Fibroblast of peridontal ligament (primary cell): Measurements from ENCODE around the gene BOC.

ENCODE experiments used
- DNase-seq: peaks from one replicate; pipeline ENCODE4 v3.0.0-alpha.2; 2010; ENCODE audit errors: extremely low read depth

Gene BOC

DNA sequence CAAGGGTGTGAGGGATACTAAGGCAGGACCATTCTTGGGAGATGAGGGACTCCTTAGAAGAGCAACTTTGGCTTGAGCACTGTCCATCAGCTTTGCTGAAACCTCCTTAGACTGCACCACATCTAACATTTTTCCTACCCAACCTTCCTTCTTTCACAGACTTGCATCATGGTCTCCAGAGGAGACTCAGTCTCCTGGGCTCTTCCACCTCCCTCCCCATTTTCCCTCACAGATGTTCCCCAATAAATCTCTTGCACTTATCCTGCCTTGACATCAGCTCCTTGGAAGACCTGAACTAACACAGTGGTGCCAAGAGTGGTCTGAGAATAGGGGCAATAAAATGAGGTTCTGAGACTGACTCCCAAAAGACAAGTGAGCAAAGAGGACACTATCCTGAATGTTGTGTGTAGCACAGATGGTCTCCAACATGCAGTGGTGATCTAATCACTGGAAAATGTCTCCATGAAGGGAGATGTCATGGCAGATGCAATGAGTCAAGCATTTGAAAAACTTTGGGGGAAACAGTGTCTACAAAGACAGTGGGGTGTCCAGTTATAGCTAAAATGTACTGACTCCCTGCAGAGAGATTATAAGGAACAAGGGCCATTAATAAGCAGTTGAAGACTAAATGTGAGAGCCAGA is 26.0 kb upstream of the BOC start:
- no peak for DNase-seq

DNA sequence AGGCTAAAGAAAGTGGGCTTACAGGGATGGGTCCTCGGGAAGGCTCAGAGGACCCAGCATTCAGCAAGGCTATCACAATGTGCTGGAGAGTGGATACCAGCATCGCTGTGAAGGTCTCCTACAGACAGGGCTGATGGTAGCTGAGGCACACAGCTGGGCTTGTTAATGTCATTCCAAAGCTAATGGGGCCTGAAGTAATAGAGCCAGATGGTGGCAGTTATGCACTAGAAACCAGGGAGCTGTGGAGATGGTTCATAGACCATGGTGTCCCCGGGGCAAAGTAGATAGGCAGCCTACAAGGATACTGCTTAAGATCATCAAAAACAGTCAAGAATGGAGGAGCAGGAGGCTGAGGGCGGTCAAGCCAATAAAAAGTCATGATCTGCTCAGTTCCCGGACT is 24.8 kb upstream of the BOC start:
- no peak for DNase-seq

DNA sequence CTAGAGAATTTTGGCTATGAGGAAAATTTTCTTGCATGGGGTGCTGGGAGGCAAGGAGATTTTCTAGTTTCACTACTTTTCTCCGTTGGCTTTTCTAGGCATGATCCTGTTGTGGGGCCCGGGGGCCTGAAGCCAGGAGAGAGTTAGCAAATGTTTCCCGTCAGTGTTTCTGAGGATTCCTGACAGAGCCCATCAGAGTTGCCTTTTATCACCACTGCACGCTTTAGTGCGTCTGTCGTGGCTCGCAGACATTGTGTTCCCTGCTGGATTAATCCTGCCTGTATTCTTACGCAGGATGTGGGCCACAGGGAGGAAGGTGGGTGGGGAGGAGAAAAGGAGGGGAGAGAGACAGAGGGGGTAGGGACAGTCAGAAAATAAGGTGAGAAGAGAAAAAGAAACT is 18.1 kb upstream of the BOC start:
- DNase-seq = no peak

DNA sequence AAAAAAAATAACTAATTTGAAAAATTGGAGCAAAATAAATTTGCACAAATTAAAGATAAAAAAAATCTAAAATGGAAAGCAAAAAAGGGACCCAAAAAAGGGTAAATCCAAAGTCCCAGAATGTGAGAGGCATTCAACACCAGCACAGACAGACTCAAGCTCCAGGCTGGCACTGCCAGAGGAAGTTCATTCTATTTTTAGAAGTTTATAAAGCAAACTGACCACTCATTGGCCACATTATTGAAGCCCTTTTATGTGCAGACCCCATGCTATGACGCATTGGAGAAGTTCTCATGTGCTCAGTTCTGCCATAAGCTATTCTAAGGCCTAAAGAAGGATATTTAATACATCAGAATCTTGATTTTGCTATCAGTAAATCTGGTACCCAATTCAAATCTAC is 17.6 kb upstream of the BOC start:
- DNase-seq = no peak

DNA sequence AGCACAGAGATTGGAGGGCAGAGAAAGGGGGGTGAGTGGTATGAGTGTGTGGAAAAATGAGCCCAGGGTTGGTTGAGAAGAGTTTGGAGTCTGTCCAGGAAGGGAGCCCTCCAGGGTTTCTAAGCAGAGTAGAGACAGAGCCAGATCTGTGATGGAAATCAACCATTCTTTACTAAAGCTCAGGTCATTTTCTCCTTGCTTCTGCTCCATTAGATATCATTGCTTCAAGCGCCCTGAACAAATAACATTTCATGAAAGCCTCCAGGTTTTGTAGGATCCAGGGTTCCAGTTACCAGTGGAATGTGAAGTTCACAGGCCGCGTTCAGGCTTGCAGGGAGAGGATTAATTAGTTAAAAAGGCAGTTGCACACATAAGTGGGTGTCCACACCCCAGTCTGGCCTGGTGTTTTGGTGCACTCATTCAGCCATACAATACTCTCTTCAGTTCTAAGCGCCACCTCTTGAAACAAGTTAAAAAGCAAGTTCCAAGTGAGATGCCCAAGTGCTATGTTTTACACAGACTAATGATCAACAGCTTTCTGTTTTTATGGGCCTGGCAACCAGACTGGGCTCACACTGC is 16.4 kb upstream of the BOC start:
- no peak for DNase-seq

DNA sequence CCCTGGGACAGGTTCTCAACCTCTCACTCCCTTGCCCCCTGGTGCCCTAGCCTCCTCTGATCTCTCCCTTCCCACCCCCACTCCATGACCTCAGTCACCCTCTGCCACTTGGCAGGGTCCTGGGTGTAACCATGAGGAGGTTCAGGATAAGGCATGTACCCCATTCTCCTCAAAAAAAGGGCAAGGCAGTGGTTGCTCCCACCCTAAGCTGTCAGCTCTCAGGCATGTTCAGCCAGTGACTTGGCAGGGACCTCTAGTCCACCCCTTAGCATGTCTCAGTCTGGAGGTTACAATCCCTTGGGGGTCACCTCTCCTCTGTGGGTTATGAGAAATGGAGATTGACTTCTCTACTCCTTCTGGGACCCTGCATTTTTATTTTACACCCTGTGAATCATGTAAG is 11.0 kb upstream of the BOC start:
- DNase-seq = no peak

DNA sequence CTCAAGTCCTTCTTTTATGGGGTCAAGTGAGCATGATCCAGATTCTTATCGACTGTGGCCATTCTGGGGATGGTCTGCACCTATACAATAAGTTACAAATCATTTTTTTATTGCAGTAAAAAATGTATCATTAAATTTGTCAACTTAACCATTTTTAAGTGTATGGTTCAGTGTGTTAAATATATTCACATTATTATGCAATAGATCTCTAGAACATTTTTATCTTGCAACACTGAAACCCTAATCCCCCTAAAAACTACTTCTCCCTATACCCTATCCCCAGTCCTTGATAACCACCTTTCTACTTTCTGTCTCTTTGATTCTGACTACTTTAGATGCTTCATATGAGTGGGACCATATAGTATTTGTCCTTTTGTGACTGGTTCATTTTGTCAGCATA is 10.4 kb upstream of the BOC start:
- no peak for DNase-seq

DNA sequence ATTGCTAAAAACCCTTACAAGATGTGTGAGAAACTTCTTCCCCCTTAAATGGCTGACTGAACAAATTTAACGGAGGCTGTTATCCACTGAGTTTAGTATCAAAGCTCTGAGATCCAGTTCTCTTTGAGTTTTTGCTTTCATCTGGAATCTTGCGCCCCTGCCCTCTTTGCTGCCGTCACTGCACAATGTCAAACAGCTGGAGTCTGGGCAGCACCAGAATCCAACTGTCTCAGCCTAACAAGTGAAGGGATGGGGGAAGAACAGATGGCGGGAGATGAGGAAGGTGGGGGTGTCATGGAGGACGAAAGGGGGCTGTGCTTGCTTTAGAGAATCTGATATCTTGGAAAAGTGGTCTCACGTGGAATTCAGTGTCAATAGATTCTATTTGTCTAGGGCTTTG is 7.0 kb upstream of the BOC start:
- DNase-seq = no peak

DNA sequence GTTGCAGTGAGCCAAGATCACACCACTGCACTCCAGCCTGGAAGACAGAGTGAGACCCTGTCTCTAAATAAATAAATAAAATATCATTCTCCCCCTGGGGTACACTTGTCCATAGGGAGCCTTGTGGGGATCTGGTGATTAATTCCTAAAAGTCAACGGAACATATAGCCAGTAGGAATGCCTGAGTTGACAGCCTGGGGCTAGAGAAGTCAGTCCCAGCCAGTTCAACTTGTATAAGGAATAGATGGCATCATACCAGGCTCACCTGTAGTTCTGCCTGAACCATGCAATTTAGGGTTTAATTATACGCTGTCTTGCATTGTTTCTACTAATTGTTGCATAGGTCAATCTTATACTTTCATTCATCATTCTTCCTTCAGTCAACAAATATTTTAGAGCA is 5.9 kb upstream of the BOC start:
- DNase-seq = no peak

DNA sequence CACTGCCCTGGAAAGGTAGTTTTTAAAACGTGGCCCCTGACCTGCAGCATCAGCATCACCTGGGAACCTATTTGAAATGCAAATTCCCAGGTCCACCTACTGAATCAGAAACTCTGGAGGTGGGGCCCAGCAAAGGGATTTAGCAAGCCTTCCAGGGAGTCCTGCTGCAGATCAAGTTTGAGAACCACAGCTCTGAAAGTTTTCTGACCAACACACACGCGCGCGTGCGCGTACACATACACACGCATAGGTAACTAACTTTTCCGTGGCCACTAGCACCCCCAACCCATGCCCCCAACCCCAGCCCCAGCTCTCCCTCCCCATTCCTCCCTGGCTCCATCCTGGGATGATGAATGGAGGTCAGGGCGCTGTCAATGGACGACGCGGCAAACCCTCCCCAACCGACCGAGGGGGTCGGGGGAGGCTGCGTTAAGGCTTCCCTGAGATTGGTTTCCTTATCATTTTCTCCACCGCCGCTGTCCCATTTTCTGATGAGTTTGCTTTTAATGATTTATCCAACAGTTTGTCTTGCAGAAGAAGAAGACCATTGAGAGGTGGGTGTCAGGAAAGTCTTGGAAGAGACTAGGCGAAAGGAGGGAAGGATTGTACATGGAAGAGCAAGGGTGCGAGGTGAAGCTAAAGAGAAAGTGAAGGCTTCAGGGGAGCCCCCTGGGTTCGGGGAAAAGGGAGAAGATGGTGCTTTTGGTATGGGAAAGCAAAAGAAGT is 590 bp upstream of the BOC start:
- peak; percentile 30 for DNase-seq

DNA sequence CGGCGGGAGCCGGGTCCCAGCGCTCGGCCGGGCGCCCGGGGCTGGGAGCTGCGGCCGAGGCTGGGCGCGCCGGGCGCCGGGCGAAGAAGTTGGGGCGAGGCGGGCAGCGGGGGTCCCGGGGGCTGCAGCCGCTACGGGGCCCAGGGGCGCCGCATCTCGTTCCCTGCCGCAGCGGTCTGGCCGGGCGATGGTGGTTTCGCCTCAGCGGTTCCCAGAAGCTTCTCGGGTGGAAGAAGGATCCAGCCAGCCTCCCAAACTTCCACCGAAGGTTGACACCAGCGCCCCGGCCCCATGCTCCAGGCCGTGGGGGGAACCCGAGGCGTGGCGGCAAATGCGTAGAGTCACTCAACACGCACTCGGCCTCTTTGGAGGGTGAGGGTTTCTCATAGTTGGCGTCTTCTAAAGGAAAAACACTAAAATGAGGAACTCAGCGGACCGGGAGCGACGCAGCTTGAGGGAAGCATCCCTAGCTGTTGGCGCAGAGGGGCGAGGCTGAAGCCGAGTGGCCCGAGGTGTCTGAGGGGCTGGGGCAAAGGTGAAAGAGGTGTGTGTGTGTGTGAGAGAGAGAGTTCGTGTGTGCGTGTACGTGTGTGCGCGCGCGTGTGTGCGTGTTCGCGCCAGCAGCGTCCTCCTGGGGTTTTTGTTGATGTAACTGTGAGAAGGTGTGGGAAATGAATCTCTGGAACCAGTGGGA is 940 bp downstream of the BOC start:
- DNase-seq = peak; percentile 42

DNA sequence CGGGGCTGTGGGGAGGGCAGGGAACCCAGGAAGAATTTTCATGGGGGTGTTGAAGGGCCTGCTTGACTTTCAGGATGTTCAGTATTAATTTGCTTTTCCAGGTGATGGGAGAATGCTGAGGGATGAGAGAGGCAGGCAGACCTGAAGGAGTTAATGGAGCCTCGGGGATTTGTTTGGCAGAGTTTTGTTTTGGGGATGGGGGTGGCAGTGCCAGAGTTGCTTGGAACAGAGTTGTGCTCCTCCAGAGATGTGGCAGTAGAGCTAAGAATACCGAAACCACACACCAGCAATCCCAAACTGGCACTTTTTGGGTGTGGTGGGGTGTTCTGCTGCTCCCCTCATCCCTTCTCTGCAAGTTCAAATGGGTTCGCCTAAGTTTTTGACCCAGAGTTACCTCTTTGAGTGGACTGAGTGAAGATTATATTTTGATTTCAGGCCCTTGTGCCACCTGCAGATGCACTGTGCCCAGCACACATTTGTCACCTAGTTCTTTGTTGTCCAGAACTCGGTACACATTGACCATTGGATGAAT is 1.6 kb downstream of the BOC start:
- no peak for DNase-seq

DNA sequence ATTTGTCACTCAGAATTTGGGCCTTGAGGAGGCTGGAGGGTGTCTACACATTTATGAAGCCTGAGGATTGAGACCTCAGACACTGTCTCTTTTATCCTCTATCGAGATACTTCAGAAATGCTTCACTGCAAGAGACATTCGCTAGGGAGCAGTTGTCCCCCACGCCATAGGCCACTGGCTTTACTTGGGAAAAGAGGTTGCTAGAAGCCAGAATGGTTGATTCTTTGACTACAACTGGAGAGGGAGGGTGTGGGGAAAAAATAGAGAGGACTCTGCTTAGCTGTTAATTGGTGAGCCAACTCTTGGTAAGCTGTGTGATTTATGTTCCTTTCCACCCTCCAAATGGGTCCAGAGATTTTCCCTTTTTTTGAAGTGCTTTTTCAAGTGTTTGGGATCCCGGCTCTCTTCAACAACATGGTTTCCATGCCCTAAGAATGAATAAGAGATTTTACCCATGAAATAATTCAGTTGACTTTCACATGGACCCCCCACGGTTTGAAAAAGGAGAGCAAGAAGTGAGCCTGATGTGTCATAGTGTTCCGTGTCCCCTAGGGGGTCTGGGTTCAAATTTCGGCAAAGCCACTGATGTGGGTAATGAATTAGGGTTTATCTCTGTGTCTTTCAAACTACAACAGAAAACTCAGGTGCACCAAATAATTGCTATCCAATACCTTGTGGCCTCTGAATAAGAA is 2.7 kb downstream of the BOC start:
- no peak for DNase-seq

DNA sequence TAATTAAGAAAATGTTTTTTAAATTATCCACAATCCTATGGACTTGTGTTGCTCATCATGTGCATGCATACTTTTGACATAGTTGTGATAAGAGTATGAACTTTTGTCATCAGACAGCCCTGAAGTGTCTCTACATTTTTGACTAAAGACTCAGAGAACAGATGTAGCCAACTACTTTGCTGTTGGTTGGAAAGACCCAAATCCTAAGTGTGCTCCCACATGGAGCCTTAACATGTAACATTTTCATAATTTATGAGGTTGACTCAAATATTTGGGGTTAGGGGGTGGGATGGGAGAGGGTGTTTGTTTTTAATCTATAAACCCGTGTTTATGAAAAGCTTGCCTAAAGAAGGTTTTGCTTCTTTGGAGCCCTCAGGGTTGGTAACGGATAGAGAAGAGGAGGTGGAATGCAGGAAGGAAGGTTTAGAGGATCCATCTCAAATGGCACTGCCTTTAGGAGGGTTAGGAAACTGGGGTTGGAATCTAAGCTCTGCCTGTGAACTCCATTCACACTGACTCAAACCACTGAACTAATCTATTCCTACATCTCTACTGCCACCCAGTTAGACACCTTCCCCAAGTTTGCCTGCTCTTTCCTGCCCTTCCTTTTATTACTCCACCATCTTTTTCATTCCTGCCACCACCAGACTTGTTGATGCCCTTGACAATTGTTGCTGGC is 3.7 kb downstream of the BOC start:
- DNase-seq = peak; percentile 36

DNA sequence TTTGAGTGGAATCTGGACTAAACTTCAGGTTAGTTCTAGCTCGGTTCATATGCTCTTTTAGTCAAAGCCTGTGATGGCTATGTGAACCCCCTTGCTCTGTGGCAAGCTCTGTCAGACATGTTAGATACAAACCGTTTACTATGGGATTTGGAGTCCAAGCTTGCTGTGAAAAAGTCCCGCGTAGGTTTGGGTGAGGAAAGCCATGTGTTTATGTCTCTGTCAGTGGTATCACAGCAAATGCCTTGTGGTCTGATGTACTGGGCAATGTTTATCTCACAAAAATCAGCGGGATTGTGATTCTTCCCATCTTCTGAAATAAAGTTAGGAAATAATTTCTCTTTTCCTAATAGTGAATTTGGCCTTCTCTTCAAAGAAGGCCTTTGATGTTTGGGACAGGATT is 5.0 kb downstream of the BOC start:
- DNase-seq = no peak

DNA sequence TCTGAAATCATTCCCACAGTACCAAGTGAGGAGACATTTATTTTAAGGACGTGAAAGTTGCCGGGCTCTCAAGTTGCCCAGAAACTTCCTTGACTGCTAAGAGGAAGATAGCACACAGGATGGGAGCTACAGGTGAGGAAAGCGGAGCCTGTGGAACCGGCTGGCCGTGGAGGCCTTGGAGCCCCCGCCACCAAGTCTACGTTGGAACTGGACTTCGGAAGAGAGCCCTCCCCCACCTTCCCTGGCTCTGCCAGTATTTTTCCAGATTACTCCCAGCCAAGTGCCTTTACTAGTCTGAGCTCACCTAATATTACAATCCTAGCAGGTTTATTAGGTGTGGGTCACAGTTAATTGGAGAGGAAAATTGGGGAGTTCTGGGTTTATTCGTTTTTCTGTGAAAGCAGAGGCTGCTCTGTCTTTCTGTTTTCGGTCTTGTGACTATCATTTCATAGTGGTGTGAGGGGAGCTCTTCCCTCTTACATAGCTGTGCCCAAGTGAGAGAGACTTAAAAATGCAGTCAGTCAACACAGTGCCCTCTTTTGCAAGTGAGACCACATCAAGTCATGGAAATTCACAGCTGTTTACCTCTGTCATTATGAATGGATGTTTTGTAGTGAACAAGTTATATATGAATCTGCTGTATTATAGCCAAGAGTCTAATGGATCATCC is 6.8 kb downstream of the BOC start:
- DNase-seq = no peak

DNA sequence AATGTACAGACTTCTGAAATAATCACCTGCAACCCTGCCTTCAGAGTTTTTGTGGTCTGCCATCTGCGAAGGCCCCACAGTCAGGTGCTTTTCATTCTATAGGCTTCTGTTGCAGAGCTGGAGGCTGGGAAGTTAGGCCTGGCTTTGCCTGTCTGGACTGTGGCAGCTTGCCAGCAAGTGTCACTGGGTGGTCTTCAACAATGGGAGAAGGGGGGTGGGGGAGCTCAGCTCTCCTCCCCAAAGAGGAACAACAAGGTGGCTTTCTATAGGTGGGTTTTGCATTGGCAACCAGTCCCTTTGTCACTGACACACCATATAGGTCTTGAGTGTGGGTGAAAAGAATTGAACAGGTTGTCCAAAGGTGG is 7.3 kb downstream of the BOC start:
- DNase-seq = no peak

DNA sequence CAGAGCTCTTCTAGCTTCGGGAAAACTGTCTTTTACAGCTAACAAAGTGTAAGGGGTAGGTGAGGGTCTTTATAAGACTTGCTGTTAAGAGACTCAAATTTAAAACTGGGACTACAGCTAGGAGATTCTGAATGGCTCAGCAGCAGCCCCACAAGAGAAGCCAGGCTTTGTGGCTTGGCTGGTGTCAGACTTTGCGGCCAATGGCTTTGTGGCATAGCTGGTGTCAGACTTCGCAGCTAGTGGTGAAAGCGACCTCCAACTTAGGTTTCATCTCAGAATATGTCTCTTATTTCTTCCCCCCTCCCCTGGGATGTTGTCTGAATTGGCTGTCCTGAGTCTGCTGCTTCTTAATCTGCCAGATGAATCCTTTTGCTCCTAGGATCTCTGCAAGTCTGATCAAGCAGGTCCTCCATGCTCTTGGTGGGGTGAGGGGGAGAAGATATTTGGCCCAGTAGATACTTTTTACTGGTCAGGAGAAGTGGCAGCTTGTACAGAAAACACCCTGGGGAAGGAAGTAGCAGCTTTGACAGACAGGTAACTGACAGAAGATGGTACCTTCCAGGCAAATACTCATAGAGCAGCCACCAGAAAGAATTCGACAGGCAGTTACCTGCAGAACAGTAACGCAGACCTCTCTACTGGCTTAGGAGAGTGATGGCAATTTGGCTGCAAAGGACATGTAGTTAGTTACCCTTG is 8.4 kb downstream of the BOC start:
- no peak for DNase-seq

DNA sequence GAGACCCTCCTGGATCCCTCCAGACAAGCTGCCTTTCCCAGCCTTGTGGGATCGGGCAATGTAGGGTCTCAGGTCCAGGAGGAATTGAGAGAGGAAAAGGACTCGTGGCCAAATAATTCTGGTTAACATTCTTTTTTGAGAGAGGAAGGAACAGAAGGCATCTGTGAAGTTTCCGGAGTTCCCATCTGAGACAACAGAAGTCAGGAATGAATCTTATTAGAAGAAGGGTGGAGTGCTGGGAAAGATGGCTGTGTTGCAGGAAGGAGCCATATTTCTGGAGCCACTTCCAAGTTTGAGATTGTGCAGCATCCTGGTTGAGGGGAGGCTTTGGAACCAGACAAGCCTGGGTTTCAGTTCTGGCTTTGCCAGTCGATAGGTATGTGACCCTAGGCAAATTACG is 9.4 kb downstream of the BOC start:
- no peak for DNase-seq

DNA sequence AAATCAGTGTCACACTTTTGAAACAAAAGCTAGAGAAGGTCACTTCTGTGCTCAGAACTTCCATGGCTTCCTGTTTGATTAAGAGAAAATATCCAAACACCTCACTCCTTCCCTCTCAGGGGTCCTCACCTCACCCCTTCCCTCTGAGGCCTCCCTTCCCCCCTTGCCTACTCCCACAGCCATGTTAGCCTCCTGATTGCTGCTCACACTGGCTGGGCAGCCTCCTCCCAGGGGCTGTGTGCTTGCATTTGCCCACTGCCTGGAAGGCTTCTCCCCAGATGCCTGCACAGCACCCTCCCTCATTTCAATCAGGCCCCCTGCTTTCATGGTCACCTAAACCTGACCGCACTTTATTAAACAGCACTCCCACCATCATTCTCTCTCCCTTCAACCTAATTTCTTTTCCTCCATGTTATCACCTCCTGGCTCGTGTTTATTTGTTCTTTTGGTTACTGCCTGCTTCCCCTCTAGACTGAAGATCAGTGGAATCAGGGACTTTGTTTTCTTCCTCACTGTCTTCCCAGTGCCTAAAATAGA is 10.4 kb downstream of the BOC start:
- DNase-seq = no peak
